ENCODE measurements around the gene GNPAT.
A peak's percentile ranks its signal among the peaks of the same experiment; 100 is the strongest.

GNPAT gene

GRCh38 chr1:231301990-231302389, 61.0 kb downstream of the GNPAT start:
- Histone ChIP-seq H3K36me3 (ENCODE audit: control insufficient read depth in 2 of 2, insufficient read depth in 1 of 2, low read length in 2 of 2) (no peaks in the 10 kb centered on the region), H3K4me3 (ENCODE audit: low read depth, low read length) (no peak overlapping the region), H3K4me1 (ENCODE audit: control insufficient read depth, insufficient read depth, low read length) (no peaks in the 10 kb centered on the region), H3K27ac (ENCODE audit: extremely low read depth, low read depth, low read length) (no peak overlapping the region), H3K9me3 (ENCODE audit: control insufficient read depth, insufficient read depth, low read depth, low read length) (no peaks in the 10 kb centered on the region)
- POLR2A ChIA-PET, result no interaction called here
- no peak for TF ChIP-seq ZNF221 (tag by site-specific recombination; IDR thresholded peaks at IDR 0.05; ENCODE audit: borderline replicate concordance)
- no peak for TF ChIP-seq EGR2 (tag by site-specific recombination; IDR thresholded peaks at IDR 0.05; ENCODE audit: low read depth)
- peak; percentile 49; the same call in 1 of the 2 replicates for TF ChIP-seq BCL11B (tag by site-specific recombination; IDR thresholded peaks at IDR 0.05; ENCODE audit: low read depth)
- CTCF ChIA-PET, result interaction anchor here (0.6 kb wide), 1 partner anchor 681 kb away, joined by 3 read pairs; no protein-coding TSS in a partner anchor

- Histone ChIP-seq H3K9me3 (ENCODE audit: control insufficient read depth, insufficient read depth, low read depth, low read length) (no peaks in the 10 kb centered on the region), H3K27ac (ENCODE audit: extremely low read depth, low read depth, low read length) (no peak overlapping the region), H3K36me3 (ENCODE audit: control insufficient read depth in 2 of 2, insufficient read depth in 1 of 2, low read length in 2 of 2) (no peaks in the 10 kb centered on the region), H3K4me3 (ENCODE audit: low read depth, low read length) (no peak overlapping the region), H3K4me1 (ENCODE audit: control insufficient read depth, insufficient read depth, low read length) (no peaks in the 10 kb centered on the region)
- CTCF ChIA-PET, result interaction anchor here (0.7 kb wide), 1 partner anchor 47 kb away, joined by 3 read pairs; no protein-coding TSS in a partner anchor
- POLR2A ChIA-PET, result no interaction called here
- TF ChIP-seq ZNF132 (tag by site-specific recombination; IDR thresholded peaks at IDR 0.05; ENCODE audit: borderline replicate concordance), result no peak
- TF ChIP-seq ZNF324 (tag by site-specific recombination; IDR thresholded peaks at IDR 0.05), result no peak
- no peak for TF ChIP-seq ZNF521 (tag by site-specific recombination; IDR thresholded peaks at IDR 0.05)
- no peak for TF ChIP-seq ZNF571 (tag by site-specific recombination; IDR thresholded peaks at IDR 0.05)
- TF ChIP-seq ZNF266 (tag by site-specific recombination; IDR thresholded peaks at IDR 0.05; ENCODE audit: low read depth), result no peak
- no peak for TF ChIP-seq ZNF704 (tag by site-specific recombination; IDR thresholded peaks at IDR 0.05)
- TF ChIP-seq ZBTB17 (tag by site-specific recombination; IDR thresholded peaks at IDR 0.05), result no peak
- TF ChIP-seq ZNF548 (tag by site-specific recombination; IDR thresholded peaks at IDR 0.05), result no peak
Measured at GRCh38 chr1:231310391-231310934, 69.5 kb downstream of the GNPAT start.

- Histone ChIP-seq H3K9me3 (ENCODE audit: control insufficient read depth, insufficient read depth, low read depth, low read length) (no peaks in the 10 kb centered on the region), H3K4me3 (ENCODE audit: low read depth, low read length) (no peak overlapping the region), H3K36me3 (ENCODE audit: control insufficient read depth in 2 of 2, insufficient read depth in 1 of 2, low read length in 2 of 2) (no peaks in the 10 kb centered on the region), H3K4me1 (ENCODE audit: control insufficient read depth, insufficient read depth, low read length) (no peaks in the 10 kb centered on the region), H3K27ac (ENCODE audit: extremely low read depth, low read depth, low read length) (no peak overlapping the region)
- ChIA-PET CTCF (interaction anchor here (0.6 to 1.1 kb wide), 3 partner anchors 26 to 1941 kb away, joined by 3 read pairs; partner anchors contain the start of genes EXOC8 and SPRTN), POLR2A (no interaction called here)
- no peak for TF ChIP-seq ZNF670 (tag by site-specific recombination; IDR thresholded peaks at IDR 0.05; ENCODE audit: low read depth)
- TF ChIP-seq KLF8 (tag by site-specific recombination; IDR thresholded peaks at IDR 0.05), result no peak
- TF ChIP-seq SETDB1 (IDR thresholded peaks at IDR 0.05; ENCODE audit: insufficient read length, low read length), result no peak
- no peak for TF ChIP-seq ZBTB10 (tag by site-specific recombination; IDR thresholded peaks at IDR 0.05)
- TF ChIP-seq ZFP41 (tag by site-specific recombination; IDR thresholded peaks at IDR 0.05; ENCODE audit: borderline replicate concordance), result no peak
- TF ChIP-seq ZNF174 (tag by site-specific recombination; IDR thresholded peaks at IDR 0.05), result no peak
- no peak for TF ChIP-seq ZNF362 (tag by site-specific recombination; IDR thresholded peaks at IDR 0.05)
- no peak for TF ChIP-seq ZSCAN23 (tag by site-specific recombination; IDR thresholded peaks at IDR 0.05)
- TF ChIP-seq PRDM2 (tag by site-specific recombination; IDR thresholded peaks at IDR 0.05; ENCODE audit: borderline replicate concordance), result no peak
Measured at GRCh38 chr1:231311720-231312431, 70.9 kb downstream of the GNPAT start.

Data from HEK293 (cell line).